Prostate gland (tissue), 2 donors: ENCODE data around the gene MREG. TPM values are rescaled to one million over a fixed set of nuclear protein-coding genes. Genes with fewer than 3 reads are reported as not detected.

Source experiments
- DNase-seq: peaks from one replicate; pipeline ENCODE4 v3.0.0-alpha.2; 2019; ENCODE audit warnings: low spot score
- H3K27ac ChIP-seq, 2 donors: fragments of 200-600 bp; sonication (generic); 2 replicates each; pipeline ENCODE4 v1.5.1; 2017 to 2019
- H3K27me3 ChIP-seq: fragments of 200-600 bp; sonication (generic); replicated peaks from 2 replicates; pipeline ENCODE4 v1.5.1; 2019; ENCODE audit not compliant: insufficient read depth
- H3K36me3 ChIP-seq, 2 donors: fragments of 200-600 bp; sonication (generic); 1 replicate in 1 of 2; 2 replicates in 1 of 2; pipeline versions ENCODE4 v1.5.1 to v1.8.1; 2017 to 2019
- H3K4me1 ChIP-seq: fragments of 200-600 bp; sonication (generic); replicated peaks from 2 replicates; pipeline ENCODE4 v1.5.1; 2019
- H3K4me3 ChIP-seq, 2 donors: fragments of 200-600 bp; sonication (generic); 2 replicates each; pipeline ENCODE4 v1.5.1; 2017 to 2019
- H3K9me3 ChIP-seq: fragments of 200-600 bp; sonication (generic); 2 replicates; pipeline ENCODE4 v1.5.1; 2017
- POLR2A ChIP-seq: fragments of 450-650 bp; IDR thresholded peaks from one replicate; pipeline ENCODE4 v1.6.1; 2016; ENCODE audit warnings: antibody characterized with exemption, mild to moderate bottlenecking
- POLR2AphosphoS5 ChIP-seq: sonication (generic); formaldehyde crosslinking; IDR thresholded peaks from one replicate; pipeline ENCODE4 v1.6.1; 2017; ENCODE audit warnings: antibody characterized with exemption
- WGBS: methylation state at CpG from one replicate; pipeline ENCODE4 v1.1.5; 2018; 5-methylcytosine and 5-hydroxymethylcytosine counted together
- intact Hi-C: fragments of 100-400 bp; cut with DNase I; formaldehyde crosslinking; loops from one replicate; pipeline ENCODE4 v1.14.2; 2022
- total RNA-seq, 2 donors: library from RNA; depleted of rRNA; stranded (reverse); fragments of >200 nt; gene quantifications; one replicate each; pipeline ENCODE4 v1.1.0, GENCODE V29; 2016
- TF ChIP-seq, protein P1 (sequence below), 4 experiments: fragments of 200-600 bp in 2 of 4; fragments of 450-650 bp in 2 of 4; sonication (generic) in 2 of 4; IDR thresholded peaks; 1 replicate in 3 of 4; 2 replicates in 1 of 4; pipeline ENCODE4 v1.5.1; 2016 to 2019; ENCODE audit warnings: antibody characterized with exemption in 4 of 4, mild to moderate bottlenecking in 2 of 4, moderate library complexity in 2 of 4

Gene MREG
- total RNA-seq, 2 donors from 2014 or later = 9.0 to 9.5 TPM

DNA sequence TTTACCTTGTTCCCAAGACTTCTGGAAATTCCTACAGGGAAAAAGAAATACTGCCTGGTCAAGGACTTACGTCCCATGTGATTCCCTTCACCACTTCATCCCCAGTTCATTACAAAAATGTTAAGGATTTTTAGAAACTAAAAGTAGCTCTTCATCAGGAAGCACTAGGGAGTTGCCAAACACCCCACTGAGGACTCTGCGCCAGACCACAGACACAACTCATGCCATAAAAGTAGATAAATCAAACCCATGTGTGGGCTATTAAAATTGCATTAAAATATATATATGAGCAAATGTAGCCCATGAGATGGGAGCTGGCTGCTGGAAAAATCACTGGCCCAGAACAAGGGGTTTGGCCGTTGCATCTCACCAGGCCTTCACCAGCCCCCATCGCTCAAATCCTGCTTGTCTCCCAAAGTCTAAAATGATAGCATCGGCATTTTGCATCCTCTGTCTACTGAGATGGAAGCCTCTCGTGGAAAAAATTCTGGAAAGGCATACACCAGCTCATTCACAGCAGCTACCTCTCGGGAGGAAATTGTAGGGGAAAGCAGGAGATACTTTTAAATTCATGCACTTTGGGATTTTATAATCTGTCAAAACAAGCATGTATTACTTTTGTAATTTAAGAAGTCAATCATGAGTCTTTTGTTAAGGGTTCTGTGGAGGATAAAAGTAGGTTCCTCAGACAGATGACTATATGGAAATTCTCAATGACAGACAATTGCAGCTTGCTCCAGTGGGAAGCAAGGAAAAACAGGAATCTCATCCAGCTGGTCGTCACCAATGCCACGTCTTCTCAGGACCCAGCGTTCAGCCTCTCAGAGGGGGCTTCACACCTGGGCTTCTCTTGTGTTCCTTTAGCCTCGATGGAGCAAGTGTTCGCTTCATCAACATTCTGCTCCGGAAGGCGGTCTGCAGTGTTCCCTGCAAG is 113.9 kb downstream of the MREG start:
- Histone ChIP-seq H3K27me3 (no peaks in the 10 kb centered on the region), H3K36me3 (no peaks in the 10 kb centered on the region), H3K4me1 (no peaks in the 10 kb centered on the region), H3K27ac (no peak overlapping the region), H3K9me3 (no peaks in the 10 kb centered on the region), H3K4me3 (no peak overlapping the region)
- intact Hi-C loops = no loop called here
- TF ChIP-seq, protein P1, sequence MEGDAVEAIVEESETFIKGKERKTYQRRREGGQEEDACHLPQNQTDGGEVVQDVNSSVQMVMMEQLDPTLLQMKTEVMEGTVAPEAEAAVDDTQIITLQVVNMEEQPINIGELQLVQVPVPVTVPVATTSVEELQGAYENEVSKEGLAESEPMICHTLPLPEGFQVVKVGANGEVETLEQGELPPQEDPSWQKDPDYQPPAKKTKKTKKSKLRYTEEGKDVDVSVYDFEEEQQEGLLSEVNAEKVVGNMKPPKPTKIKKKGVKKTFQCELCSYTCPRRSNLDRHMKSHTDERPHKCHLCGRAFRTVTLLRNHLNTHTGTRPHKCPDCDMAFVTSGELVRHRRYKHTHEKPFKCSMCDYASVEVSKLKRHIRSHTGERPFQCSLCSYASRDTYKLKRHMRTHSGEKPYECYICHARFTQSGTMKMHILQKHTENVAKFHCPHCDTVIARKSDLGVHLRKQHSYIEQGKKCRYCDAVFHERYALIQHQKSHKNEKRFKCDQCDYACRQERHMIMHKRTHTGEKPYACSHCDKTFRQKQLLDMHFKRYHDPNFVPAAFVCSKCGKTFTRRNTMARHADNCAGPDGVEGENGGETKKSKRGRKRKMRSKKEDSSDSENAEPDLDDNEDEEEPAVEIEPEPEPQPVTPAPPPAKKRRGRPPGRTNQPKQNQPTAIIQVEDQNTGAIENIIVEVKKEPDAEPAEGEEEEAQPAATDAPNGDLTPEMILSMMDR (IDR thresholded peaks at IDR 0.05) = no peak
- TF ChIP-seq POLR2AphosphoS5 = no peak
- TF ChIP-seq POLR2A = no peak
- no peak for DNase-seq
- 83% methylated on average over 14 of the region's 14 CpGs for WGBS

DNA sequence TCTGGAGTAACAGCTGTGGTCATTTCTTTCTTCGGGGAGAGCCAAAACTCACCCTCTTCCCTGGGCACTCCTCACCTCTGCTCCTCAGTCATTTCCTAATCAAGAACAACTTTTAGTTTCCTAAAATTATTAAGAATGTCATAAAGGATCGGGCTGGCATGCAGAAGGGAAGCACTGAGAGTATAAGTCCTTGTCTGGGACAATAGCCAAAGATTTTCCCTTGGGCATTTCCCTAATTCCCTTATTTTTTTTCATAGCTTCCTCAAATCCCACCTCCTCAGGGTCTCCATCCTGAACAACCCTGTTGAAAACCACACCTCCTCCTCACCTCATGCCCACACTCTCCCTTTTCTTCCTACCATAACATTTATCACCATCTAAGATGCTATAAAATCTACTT is 115.0 kb downstream of the MREG start:
- no peaks in the 10 kb centered on the region for H3K36me3 ChIP-seq
- H3K4me3 ChIP-seq = no peak overlapping the region
- H3K4me1 ChIP-seq = no peaks in the 10 kb centered on the region
- WGBS = 89% methylated on average over 2 of the region's 2 CpGs
- no peaks in the 10 kb centered on the region for H3K9me3 ChIP-seq
- no peak overlapping the region for H3K27ac ChIP-seq
- TF ChIP-seq POLR2A = no peak
- TF ChIP-seq POLR2AphosphoS5 = no peak
- TF ChIP-seq, protein P1 (IDR thresholded peaks at IDR 0.05) = no peak
- DNase-seq = no peak
- intact Hi-C loops = no loop called here
- no peaks in the 10 kb centered on the region for H3K27me3 ChIP-seq

DNA sequence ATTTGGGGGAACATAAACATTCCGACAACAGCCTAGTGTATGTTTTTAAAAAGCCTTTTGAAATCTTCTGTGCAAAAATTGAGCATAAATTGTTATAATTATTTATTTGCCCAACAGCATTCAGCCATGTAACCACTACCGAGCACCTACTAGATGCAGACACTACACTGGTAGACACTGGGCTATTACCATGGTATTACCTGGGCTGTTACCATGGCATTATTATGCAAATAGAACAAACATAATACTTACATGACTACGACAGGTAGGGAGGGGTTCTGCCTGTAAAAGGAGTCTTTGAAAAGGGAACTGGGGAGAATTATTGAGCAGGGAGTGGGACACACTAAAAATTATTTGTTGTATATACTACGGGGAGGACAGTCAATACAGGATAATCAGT is 116.4 kb downstream of the MREG start:
- Histone ChIP-seq H3K4me1 (no peaks in the 10 kb centered on the region), H3K4me3 (no peak overlapping the region), H3K9me3 (no peaks in the 10 kb centered on the region), H3K36me3 (no peaks in the 10 kb centered on the region), H3K27ac (no peak overlapping the region), H3K27me3 (no peaks in the 10 kb centered on the region)
- TF ChIP-seq POLR2AphosphoS5 = no peak
- no peak for TF ChIP-seq POLR2A
- TF ChIP-seq, protein P1 (IDR thresholded peaks at IDR 0.05) = no peak
- intact Hi-C loops = no loop called here
- WGBS = 52% methylated on average over 4 of the region's 4 CpGs
- no peak for DNase-seq

DNA sequence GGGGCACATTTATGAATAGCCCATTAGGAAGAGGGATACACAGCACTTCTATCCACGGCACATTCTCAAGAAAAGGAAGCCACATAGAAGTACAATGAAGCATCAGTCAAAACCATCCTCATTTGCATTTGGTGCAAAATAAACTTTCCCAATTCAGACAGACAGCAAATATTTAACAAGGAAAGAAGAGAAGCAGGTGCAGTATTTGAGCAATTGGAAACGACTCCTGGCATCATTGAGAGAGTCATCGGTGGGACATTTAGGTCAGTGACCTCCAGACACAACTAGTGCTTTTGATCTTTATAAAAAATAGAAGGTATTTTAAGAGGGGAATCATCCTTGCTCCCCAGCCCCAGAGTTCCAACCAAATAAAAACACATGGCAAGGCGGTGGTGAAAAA is 118.0 kb downstream of the MREG start:
- intact Hi-C loops = no loop called here
- H3K4me3 ChIP-seq = no peak overlapping the region
- H3K27me3 ChIP-seq = no peaks in the 10 kb centered on the region
- no peaks in the 10 kb centered on the region for H3K4me1 ChIP-seq
- H3K9me3 ChIP-seq = no peaks in the 10 kb centered on the region
- DNase-seq = no peak
- WGBS = 60% methylated on average over 4 of the region's 4 CpGs
- no peaks in the 10 kb centered on the region for H3K36me3 ChIP-seq
- H3K27ac ChIP-seq = no peak overlapping the region
- TF ChIP-seq POLR2AphosphoS5 = no peak
- TF ChIP-seq, protein P1 (IDR thresholded peaks at IDR 0.05) = no peak
- no peak for TF ChIP-seq POLR2A

Other genes starting within 250 kb of the MREG start
- gene PECR, start 68.3 kb upstream of the MREG start, total RNA-seq = 10 to 100 TPM in 1 of 2 donors, 1 to 10 TPM in 1; 6.9 to 16.3 TPM
- gene TMEM169, start 68.4 kb upstream of the MREG start, total RNA-seq = 1 to 10 TPM in 1 of 2 donors, under 1 TPM in 1; 0.80 to 1.1 TPM
- gene XRCC5, start 95.8 kb upstream of the MREG start, total RNA-seq = 100 to 1,000 TPM; 116 to 152 TPM